ENCODE data around the gene IRF6.
"Not testable (repeated sequence)": the region's sequence is repeated elsewhere in the genome, so short reads cannot be mapped to it uniquely, and the experiment has no call there.

IRF6 gene

DNA sequence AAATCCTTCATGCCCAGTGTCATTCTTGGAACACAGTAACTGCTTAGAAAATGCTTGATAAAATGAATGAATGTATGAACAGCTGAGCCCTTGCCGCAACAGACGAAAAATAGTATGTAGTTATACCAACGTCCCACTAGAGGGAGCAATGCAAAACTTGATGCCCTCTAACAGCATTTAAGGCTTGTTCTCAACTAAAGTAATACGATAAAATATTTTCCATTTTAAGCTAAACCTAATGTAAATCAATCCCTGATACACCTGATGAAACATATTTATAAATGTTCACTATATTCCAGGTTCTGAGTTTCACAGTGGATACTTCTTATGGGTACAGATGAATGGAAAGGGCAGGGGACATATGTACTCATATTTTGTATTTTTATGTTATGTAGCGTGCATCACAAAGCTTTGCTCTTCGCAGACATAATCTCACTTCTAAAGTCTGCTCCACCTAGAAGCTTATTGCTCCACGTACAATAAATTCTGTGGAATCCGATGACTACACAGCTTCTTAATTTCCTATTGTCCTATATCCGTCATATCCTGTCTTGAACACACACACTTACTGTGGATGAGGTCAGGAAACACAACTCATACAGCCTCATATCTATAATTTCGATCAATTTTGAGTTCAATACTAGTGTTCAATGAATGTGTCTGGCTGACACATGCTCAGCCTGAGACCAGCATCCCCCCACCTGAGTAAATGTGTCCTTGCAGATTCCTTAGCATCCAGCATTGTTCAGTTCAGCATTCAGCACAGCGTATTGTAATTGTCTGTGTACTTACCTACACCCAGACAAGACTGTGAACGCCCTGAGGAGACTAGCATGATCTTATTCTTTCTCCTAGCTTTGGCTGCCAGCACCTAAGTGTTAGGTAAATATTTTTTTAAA is 17.4 kb upstream of the IRF6 start:
- DNase-seq (ENCODE audit: low read depth) = no peak

- DNase-seq (ENCODE audit: low read depth) = no peak
Measured at GRCh38 chr1:209822706-209823105, 16.8 kb upstream of the IRF6 start.

GRCh38 chr1:209820986-209821385 is 15.0 kb upstream of the IRF6 start:
- DNase-seq (ENCODE audit: low read depth) = no peak

DNA sequence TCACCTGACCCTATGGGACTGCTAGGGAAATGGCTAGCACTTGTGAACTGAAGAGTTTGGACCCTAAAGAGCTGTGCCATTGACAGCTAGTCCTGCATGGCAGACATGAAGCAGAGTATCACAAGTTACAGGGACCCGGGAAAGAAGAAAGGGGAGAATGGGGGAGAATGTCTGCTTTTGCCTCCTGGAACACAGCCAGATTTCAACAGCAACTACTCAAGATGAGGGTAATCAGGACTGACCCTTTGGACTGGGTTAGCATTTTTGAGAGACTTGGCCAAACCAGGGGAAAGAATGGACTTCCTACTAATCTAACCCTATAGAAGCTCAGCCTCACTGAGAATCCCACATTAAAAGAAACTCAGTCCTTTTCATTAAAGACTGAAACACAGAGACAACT is 13.1 kb upstream of the IRF6 start:
- no peak for DNase-seq (ENCODE audit: low read depth)

DNA sequence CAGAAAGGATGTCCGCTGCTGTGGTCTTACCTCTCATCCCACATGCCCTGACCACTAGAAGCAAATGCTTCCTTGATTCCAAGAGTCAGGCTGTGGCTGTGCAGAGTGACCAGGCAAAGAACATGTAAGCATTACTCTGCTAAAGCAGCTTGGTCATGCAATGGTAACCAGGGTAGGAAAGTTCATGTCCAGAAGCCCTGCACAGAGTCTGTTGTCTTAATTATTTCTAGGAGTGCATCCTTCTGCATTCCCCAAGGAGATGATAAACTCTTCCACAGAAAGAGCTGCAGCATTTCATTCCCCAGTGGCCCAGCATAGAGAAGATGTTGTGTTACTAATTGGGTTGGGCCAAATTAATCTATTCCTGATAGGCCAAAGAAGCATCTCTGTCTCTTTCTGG is 11.7 kb upstream of the IRF6 start:
- no peak for DNase-seq (ENCODE audit: low read depth)

DNA sequence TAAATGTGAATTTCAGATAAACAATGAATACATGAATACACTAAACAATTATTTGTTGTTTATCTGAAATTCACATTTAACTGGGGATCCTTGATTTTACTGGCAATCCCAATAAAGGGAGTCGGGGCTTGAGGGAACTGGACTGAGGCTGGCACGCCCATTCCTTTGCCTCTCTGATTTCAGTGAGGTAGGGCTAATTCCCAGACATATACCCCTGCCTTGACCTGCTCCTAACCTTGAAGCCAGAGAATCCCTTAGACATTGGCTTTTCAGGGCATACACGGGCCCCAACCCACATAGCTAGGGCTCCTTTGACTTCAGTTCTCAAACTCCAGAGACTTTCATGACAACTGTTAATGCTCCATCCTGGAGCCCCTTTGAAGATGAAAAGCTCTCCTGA is 11.0 kb upstream of the IRF6 start:
- no peak for DNase-seq (ENCODE audit: low read depth)

- no peak for DNase-seq (ENCODE audit: low read depth)
Measured at GRCh38 chr1:209815931-209816341, 10.0 kb upstream of the IRF6 start.

DNA sequence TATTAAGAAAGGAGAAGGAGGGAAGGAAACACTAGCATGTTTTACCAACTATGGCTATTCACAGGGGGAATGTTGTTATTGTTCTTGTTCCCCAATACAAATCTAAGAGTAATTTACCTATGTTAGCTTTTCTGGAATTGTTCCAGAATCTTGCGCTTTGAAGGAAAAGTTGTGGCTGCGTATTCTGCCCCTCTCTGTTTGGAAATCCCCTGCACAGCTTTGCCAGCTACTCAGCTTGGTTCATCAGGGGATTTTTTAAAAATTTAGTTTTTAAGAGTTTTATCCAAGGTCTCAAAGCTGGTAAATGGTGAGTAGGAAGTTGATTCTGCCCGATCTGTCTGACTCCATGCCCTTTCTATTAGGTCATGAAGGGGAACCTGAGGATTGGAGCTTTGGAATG is 9.5 kb upstream of the IRF6 start:
- DNase-seq (ENCODE audit: low read depth) = no peak

DNA sequence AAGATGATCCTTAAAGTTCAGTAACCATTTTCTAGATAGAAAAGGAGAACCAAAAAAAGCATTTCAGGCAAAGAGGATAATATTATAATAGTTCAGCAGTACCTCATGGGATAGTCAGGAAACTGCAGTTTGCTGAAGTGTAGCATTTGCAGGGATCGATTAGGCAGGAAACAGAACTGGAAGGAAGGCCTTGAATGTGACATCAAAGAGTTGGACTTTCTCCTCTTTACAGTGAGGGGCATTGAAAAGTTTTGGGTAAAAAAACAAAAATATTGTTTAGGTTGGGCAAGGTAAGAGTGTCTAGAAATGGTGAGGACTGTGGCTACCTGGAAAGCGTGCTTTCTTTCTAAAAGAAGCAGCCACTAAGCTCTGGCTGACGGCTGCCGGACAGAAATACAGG is 8.0 kb upstream of the IRF6 start:
- DNase-seq (ENCODE audit: low read depth) = no peak

DNA sequence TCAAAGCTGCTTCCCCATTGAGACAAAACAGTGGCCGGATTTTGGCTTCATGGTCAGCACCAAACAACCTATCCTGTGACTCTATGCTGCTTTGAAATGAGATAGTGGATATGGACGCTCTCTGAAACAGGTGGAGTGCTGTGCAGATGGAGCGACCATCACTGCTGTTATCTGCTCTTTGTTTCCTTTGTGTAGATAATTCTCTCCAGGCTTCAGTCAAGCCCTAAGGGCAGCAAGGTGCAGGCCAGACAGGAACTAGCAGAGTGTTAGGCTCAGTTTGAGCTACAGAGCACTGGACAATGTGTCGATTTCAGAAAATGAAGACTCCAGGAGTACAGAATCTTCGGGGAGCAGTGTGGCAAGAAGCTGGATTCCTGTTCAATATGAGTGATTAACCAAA is 4.8 kb upstream of the IRF6 start:
- DNase-seq (ENCODE audit: low read depth) = no peak

DNA sequence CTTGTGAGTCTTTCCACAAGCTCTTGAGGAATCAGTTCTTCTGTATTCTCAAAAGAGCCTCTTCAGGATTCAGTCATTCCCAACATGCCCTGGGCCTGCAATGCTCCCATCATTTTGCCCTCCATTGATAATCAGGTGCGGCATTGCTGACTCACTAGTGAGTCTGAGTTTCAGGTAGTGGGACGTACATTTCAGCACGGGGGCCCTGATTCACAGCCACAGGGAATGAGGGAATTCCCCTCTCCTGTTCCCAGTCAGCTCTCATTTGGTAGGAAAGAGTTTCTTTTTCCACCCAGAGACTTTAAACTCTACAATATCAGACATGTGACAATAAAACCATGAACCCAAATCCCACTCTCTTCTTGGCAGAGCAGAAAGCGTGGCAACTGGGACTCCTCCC is 3.7 kb upstream of the IRF6 start:
- DNase-seq (ENCODE audit: low read depth) = no peak

GRCh38 chr1:209808059-209808581 is 2.2 kb upstream of the IRF6 start:
- no peak for DNase-seq (ENCODE audit: low read depth)

DNA sequence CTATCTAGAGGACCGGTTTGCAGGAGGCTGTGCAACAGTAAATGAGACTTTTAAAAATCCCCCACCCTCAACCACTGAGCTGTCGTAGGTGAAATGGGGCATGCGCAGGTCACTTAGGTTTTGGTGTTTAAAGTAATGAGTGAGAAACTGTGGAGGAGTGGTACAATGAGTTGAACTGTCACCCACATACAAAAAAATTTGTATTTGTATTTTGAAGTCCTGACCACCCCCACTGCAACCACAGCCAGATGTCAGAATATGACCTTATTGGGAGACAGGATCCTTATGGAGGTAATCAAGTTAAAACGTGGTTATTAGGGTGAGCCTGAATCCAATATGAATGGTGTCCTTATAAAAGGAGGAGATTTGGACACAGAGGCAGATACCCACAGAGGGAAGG is 1.6 kb upstream of the IRF6 start:
- no peak for DNase-seq (ENCODE audit: low read depth)

GRCh38 chr1:209805341-209805781 is 581 bp downstream of the IRF6 start:
- no peak for DNase-seq (ENCODE audit: low read depth)

DNA sequence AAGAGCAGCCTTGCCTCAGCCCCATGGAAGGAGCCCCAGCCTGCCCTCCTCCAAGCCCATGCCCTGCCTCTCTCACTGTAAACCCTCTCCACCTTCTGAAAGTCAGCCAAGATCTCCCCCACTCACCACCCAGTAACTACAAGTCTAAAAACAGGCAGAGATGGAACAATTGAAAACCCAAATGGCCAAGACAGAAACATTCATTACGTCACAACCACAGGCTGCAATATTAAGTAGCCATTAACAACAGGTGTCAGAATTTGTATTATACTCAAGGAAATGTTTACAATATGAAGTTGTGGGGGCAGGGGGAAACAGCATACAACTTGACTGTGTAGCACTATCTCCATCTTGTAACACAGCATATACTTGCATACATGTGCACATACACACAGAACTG is 2.4 kb downstream of the IRF6 start:
- no peak for DNase-seq (ENCODE audit: low read depth)

DNA sequence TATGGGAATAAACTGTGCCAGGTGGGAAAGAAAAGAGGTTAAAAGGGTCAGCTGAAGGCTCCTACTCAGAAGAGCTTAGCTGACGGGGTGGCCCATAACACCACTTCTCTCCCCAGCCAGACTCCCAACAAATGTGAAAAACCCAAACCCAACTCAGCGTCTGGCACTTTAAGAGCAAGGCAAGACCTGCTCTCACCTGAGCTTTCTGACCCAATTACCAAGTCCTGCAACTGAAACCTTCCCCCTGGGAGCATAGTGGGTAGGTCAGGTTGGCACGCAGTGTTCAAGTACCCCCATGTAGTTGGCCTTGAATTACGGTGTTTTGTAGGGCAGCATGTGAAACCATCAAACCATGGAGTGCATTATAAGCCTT is 3.2 kb downstream of the IRF6 start:
- no peak for DNase-seq (ENCODE audit: low read depth)

- DNase-seq (ENCODE audit: low read depth) = no peak
Measured at GRCh38 chr1:209802117-209802779, 3.7 kb downstream of the IRF6 start.

GRCh38 chr1:209800984-209801834 is 4.7 kb downstream of the IRF6 start:
- no peak for DNase-seq (ENCODE audit: low read depth)

- no peak for DNase-seq (ENCODE audit: low read depth)
Measured at GRCh38 chr1:209797978-209798639, 7.8 kb downstream of the IRF6 start.

DNA sequence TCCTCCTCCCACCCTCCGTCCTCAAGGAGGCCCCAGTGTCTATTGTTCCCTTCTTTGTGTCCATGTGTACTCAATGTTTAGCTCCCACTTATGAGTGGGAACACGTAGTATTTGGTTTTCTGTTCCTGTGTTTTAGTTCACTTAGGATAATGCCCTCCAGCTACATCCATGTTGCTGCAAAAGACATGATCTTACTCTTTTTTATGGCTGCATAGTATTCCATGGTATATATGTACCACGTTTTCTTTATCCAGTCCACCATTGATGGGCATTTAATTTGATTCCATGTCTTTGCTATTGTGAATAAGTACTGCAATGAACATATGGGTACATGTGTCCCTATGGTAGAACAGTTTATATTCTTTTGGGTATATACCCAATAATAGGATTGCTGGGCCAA is 12.2 kb downstream of the IRF6 start:
- not testable (repeated sequence) for DNase-seq (ENCODE audit: low read depth)

DNA sequence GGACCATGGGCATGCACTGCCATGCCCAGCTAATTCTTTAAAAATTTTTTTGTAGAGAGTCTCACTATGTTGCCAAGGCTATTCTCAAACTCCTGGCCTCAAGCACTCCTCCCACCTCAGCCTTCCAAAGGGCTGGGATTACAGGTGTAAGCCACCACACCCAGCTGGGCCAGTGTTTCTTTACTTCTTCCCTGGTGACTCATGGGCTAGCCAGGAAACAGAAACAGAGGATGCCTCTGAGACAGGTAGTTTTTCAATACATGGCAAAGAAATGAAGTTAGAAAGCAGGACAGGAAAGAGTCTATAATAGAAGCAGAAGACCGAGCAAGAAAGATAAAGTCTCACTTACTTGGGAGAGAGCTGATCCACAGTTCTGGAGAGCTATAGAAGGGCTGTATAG is 14.0 kb downstream of the IRF6 start:
- no peak for DNase-seq (ENCODE audit: low read depth)

Measured in activated T-helper 9 cell treated with anti-CD3 and anti-CD28 coated beads, Interleukin-2, amount 50 U/mL, for 16 hours (primary cell).